ENCODE data around the gene CDH7.

DNA sequence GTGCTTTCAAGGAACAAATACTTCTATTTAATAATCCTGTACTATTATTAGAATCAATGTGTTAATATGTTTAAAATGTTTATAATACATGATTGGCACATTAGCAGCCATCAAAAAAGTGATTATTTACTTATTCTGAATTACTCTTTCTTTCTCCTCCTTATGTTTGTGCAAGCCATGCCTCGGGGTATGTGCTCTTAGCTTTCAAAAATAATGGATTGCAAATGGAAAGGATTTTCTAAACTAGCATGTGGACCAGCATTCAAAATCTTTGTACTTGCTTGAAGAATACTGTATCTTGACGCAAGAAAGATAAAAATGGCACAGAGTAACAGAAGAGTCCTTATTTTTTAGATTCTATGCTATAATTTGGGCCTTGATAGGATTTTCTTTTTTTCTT is 156.5 kb downstream of the CDH7 start:
- TF ChIP-seq, protein P1, sequence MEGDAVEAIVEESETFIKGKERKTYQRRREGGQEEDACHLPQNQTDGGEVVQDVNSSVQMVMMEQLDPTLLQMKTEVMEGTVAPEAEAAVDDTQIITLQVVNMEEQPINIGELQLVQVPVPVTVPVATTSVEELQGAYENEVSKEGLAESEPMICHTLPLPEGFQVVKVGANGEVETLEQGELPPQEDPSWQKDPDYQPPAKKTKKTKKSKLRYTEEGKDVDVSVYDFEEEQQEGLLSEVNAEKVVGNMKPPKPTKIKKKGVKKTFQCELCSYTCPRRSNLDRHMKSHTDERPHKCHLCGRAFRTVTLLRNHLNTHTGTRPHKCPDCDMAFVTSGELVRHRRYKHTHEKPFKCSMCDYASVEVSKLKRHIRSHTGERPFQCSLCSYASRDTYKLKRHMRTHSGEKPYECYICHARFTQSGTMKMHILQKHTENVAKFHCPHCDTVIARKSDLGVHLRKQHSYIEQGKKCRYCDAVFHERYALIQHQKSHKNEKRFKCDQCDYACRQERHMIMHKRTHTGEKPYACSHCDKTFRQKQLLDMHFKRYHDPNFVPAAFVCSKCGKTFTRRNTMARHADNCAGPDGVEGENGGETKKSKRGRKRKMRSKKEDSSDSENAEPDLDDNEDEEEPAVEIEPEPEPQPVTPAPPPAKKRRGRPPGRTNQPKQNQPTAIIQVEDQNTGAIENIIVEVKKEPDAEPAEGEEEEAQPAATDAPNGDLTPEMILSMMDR (IDR thresholded peaks at IDR 0.05): no peak
- TF ChIP-seq POLR2A (IDR thresholded peaks at IDR 0.05): no peak

All from Peyer's patch (tissue), 4 donors.